ENCODE data around the gene MICAL1. TPM values are rescaled to one million over a fixed set of nuclear protein-coding genes. Genes with fewer than 3 reads are reported as not detected.

The MICAL1 gene
- total RNA-seq, 1 experiment from 2014 or later, result 92.9 TPM

- no peak overlapping the region for H3K23ac ChIP-seq (ENCODE audit: insufficient read length, low read depth, low read length)
- Mint-ChIP-seq H3K4me3 (peak overlapping the region; percentile 81 to 92), H3K4me1 (peaks cover 44 to 47% of the 10 kb centered on the region in 2 experiments), H3K27ac (peak overlapping the region; percentile 11 to 65 (median 11); a peak in 2 of 7 replicates), H3K9me3 (no peaks in the 10 kb centered on the region; a peak in 1 of 5 replicates), H3K27me3 (ENCODE audit: low read depth) (no peaks in the 10 kb centered on the region), H3K36me3 (ENCODE audit: insufficient read depth in 1 of 3, low read depth in 3 of 3) (peaks cover 14 to 30% (median 28%) of the 10 kb centered on the region in 3 experiments)
- H2AK5ac ChIP-seq (ENCODE audit: insufficient read length, low read length), result no peak overlapping the region
- H3K79me1 ChIP-seq (ENCODE audit: insufficient read depth, low read depth, low read length, poor library complexity, severe bottlenecking), result peaks cover 3% of the 10 kb centered on the region
- H3K27me3 ChIP-seq (ENCODE audit: insufficient read depth, low read length), result no peaks in the 10 kb centered on the region
- no peak overlapping the region for H2BK5ac ChIP-seq (ENCODE audit: insufficient read length, low read length)
- no peak overlapping the region for H3K18ac ChIP-seq (ENCODE audit: insufficient read length, low read depth, low read length)
- no peaks in the 10 kb centered on the region for H4K20me1 ChIP-seq (ENCODE audit: control insufficient read depth, insufficient read depth, insufficient read length)
- H3K9me3 ChIP-seq (ENCODE audit: control insufficient read depth, low read depth, low read length), result no peaks in the 10 kb centered on the region
- H3T11ph ChIP-seq (ENCODE audit: low read length), result no peak overlapping the region
- H2AFZ ChIP-seq (ENCODE audit: low read length), result no peak overlapping the region
- H2BK120ac ChIP-seq (ENCODE audit: low read depth, low read length, poor library complexity, severe bottlenecking), result no peak overlapping the region
- no peak overlapping the region for H3K27ac ChIP-seq (ENCODE audit: insufficient read length, low read depth, low read length)
- H4K8ac ChIP-seq (replicated peaks; ENCODE audit: insufficient read length, low read depth, low read length), result no peak overlapping the region
- H3K4me2 ChIP-seq (ENCODE audit: insufficient read depth, insufficient read length, low read length), result peak overlapping the region; percentile 90
- H2BK15ac ChIP-seq (ENCODE audit: low read depth, low read length), result no peak overlapping the region
- H4K5ac ChIP-seq (ENCODE audit: insufficient read length, low read depth, low read length), result no peak overlapping the region
- no peak overlapping the region for H3K14ac ChIP-seq (ENCODE audit: insufficient read depth, low read length)
- H3K23me2 ChIP-seq (ENCODE audit: insufficient read length, low read depth, low read length, poor library complexity, severe bottlenecking), result peaks cover 10% of the 10 kb centered on the region
- H3K56ac ChIP-seq (ENCODE audit: insufficient read length, low read depth, low read length), result no peak overlapping the region
- WGBS (ENCODE audit: extremely low coverage, insufficient read length, low lambda C conversion rate), result no CpG with 5 or more reads among the region's 16 CpGs
- H2BK12ac ChIP-seq (ENCODE audit: insufficient read length, low read depth, low read length), result no peak overlapping the region
- no peak overlapping the region for H4K91ac ChIP-seq (ENCODE audit: insufficient read length, low read depth, low read length)
- H3K4me1 ChIP-seq (ENCODE audit: insufficient read depth, low read length), result peaks cover 12% of the 10 kb centered on the region; the same call in 1 of the 2 replicates
- no peak overlapping the region for H3K4ac ChIP-seq (ENCODE audit: low read depth, low read length)
- H3K79me2 ChIP-seq (ENCODE audit: insufficient read depth, low read length), result no peaks in the 10 kb centered on the region
- H2BK20ac ChIP-seq (ENCODE audit: low read depth, low read length, poor library complexity, severe bottlenecking), result no peak overlapping the region
- no peak for DNase-seq
- no peak for TF ChIP-seq CTCF (conservative IDR thresholded peaks at IDR 0.05)
- no peak overlapping the region for H3K9ac ChIP-seq (ENCODE audit: extremely low read depth, insufficient read length, low read length)
Observed at GRCh38 chr6:109456710-109457561, 1.4 kb upstream of the MICAL1 start.

Data from H9 (cell line).